Activated CD8-positive, alpha-beta memory T cell treated with anti-CD3 and anti-CD28 coated beads for 24 hours (primary cell): Measurements from ENCODE around the gene KRT33B.
"Not testable (repeated sequence)": the region's sequence is repeated elsewhere in the genome, so short reads cannot be mapped to it uniquely, and the experiment has no call there.

Experiments
- DNase-seq: peaks from one replicate; pipeline ENCODE4 v3.0.0-alpha.2; 2020

Gene KRT33B

GRCh38 chr17:41393294-41393693 is 23.7 kb upstream of the KRT33B start:
- DNase-seq, result no peak

GRCh38 chr17:41392278-41392677 is 22.7 kb upstream of the KRT33B start:
- DNase-seq, result no peak

GRCh38 chr17:41391535-41391934 is 21.9 kb upstream of the KRT33B start:
- DNase-seq, result no peak

GRCh38 chr17:41390411-41390938 is 20.9 kb upstream of the KRT33B start:
- no peak for DNase-seq

- DNase-seq, result no peak
These were observed 18.1 kb upstream of the KRT33B start for GRCh38 chr17:41387670-41388069.

GRCh38 chr17:41386227-41386626 is 16.6 kb upstream of the KRT33B start:
- no peak for DNase-seq

- no peak for DNase-seq
These were observed 14.1 kb upstream of the KRT33B start for GRCh38 chr17:41383690-41384089.

- no peak for DNase-seq
These were observed 12.8 kb upstream of the KRT33B start for GRCh38 chr17:41382394-41382793.

- not testable (repeated sequence) for DNase-seq
These were observed 12.3 kb upstream of the KRT33B start, which contains the start of gene KRT34 for GRCh38 chr17:41381943-41382342. Gene KRT34 (minus strand): TSS chr17:41382306. CDS start chr17:41382246, 60 bp downstream.

GRCh38 chr17:41380091-41380490 is 10.5 kb upstream of the KRT33B start:
- not testable (repeated sequence) for DNase-seq

GRCh38 chr17:41377546-41377945 is 7.9 kb upstream of the KRT33B start:
- no peak for DNase-seq

GRCh38 chr17:41369023-41369422 is 590 bp downstream of the KRT33B start:
- DNase-seq, result no peak

GRCh38 chr17:41367426-41368075 is 2.1 kb downstream of the KRT33B start:
- DNase-seq, result no peak

- DNase-seq, result no peak
These were observed 3.5 kb downstream of the KRT33B start for GRCh38 chr17:41366070-41366469.

GRCh38 chr17:41363881-41364280 is 5.7 kb downstream of the KRT33B start:
- no peak for DNase-seq

GRCh38 chr17:41360296-41360995 is 9.2 kb downstream of the KRT33B start:
- no peak for DNase-seq

GRCh38 chr17:41354536-41354935 is 15.1 kb downstream of the KRT33B start:
- no peak for DNase-seq

GRCh38 chr17:41352597-41353366 is 16.8 kb downstream of the KRT33B start:
- no peak for DNase-seq

GRCh38 chr17:41351177-41351576 is 18.4 kb downstream of the KRT33B start:
- DNase-seq, result no peak

- DNase-seq, result not testable (repeated sequence)
These were observed 19.2 kb downstream of the KRT33B start, which contains the start of gene KRT33A for GRCh38 chr17:41350381-41350878. Gene KRT33A (minus strand): TSS chr17:41350828. CDS start chr17:41350767, 61 bp downstream.

- no peak for DNase-seq
These were observed 21.5 kb downstream of the KRT33B start for GRCh38 chr17:41347869-41348760.

GRCh38 chr17:41346421-41346820 is 23.2 kb downstream of the KRT33B start:
- DNase-seq, result not testable (repeated sequence)
